H9 (cell line): Measurements from ENCODE around the gene KRT84. TPM values are rescaled to one million over a fixed set of nuclear protein-coding genes. Genes with fewer than 3 reads are reported as not detected.

Experiments used
- DNase-seq: peaks from one replicate; pipeline ENCODE4 v3.0.0-alpha.2; 2017
- H2AFZ ChIP-seq: one replicate; pipeline ENCODE4 v1.6.1; 2013; ENCODE audit warnings: mild to moderate bottlenecking, low read length, control low read depth, moderate library complexity
- H2AK5ac ChIP-seq: 2 replicates; pipeline ENCODE4 v1.6.1; 2013; ENCODE audit warnings: low read length, control low read depth, mixed read lengths; ENCODE audit not compliant: insufficient read length
- H2BK120ac ChIP-seq: one replicate; pipeline ENCODE4 v1.6.1; 2013; ENCODE audit warnings: low read depth, mild to moderate bottlenecking, low read length, control low read depth, inconsistent platforms; ENCODE audit not compliant: poor library complexity, severe bottlenecking
- H2BK12ac ChIP-seq: 2 replicates; pipeline ENCODE4 v1.6.1; 2013; ENCODE audit warnings: low read length, control low read depth, mixed read lengths, low read depth; ENCODE audit not compliant: insufficient read length
- H2BK15ac ChIP-seq: 2 replicates; pipeline ENCODE4 v1.6.1; 2013; ENCODE audit warnings: low read depth, low read length, control low read depth
- H2BK20ac ChIP-seq: one replicate; pipeline ENCODE4 v1.6.1; 2013; ENCODE audit warnings: low read depth, mild to moderate bottlenecking, low read length, control low read depth, inconsistent platforms; ENCODE audit not compliant: poor library complexity, severe bottlenecking
- H2BK5ac ChIP-seq: 2 replicates; pipeline ENCODE4 v1.6.1; 2013; ENCODE audit warnings: low read length, control low read depth, mixed read lengths; ENCODE audit not compliant: insufficient read length
- H3K14ac ChIP-seq: 2 replicates; pipeline ENCODE4 v1.6.1; 2013; ENCODE audit warnings: low read length, control low read depth; ENCODE audit not compliant: insufficient read depth
- H3K18ac ChIP-seq: 2 replicates; pipeline ENCODE4 v1.6.1; 2013; ENCODE audit warnings: low read depth, mild to moderate bottlenecking, mixed read lengths, low read length, control low read depth; ENCODE audit not compliant: insufficient read length
- H3K23ac ChIP-seq: 2 replicates; pipeline ENCODE4 v1.6.1; 2013; ENCODE audit warnings: low read length, control low read depth, mixed read lengths, low read depth; ENCODE audit not compliant: insufficient read length
- H3K23me2 ChIP-seq: 2 replicates; pipeline ENCODE4 v1.6.1; 2013; ENCODE audit warnings: low read depth, mild to moderate bottlenecking, mixed read lengths, low read length, control low read depth; ENCODE audit not compliant: insufficient read length, poor library complexity, severe bottlenecking
- H3K27ac ChIP-seq: 2 replicates; pipeline ENCODE4 v1.5.1; 2013; ENCODE audit warnings: low read length, control low read depth, mixed read lengths, low read depth; ENCODE audit not compliant: insufficient read length
- H3K27me3 ChIP-seq: 2 replicates; pipeline ENCODE4 v1.6.1; 2013; ENCODE audit warnings: low read length, control low read depth, inconsistent platforms; ENCODE audit not compliant: insufficient read depth
- H3K4ac ChIP-seq: 2 replicates; pipeline ENCODE4 v1.6.1; 2013; ENCODE audit warnings: low read depth, mild to moderate bottlenecking, control low read depth, inconsistent platforms, low read length, moderate library complexity
- H3K4me1 ChIP-seq: 2 replicates; pipeline ENCODE4 v1.6.1; 2013; ENCODE audit warnings: low read length, control low read depth, inconsistent platforms; ENCODE audit not compliant: insufficient read depth
- H3K4me2 ChIP-seq: 2 replicates; pipeline ENCODE4 v1.6.1; 2013; ENCODE audit warnings: low read length, control low read depth, mixed read lengths; ENCODE audit not compliant: insufficient read length, insufficient read depth
- H3K56ac ChIP-seq: 2 replicates; pipeline ENCODE4 v1.6.1; 2013; ENCODE audit warnings: low read depth, mild to moderate bottlenecking, mixed read lengths, low read length, control low read depth; ENCODE audit not compliant: insufficient read length
- H3K79me1 ChIP-seq: 2 replicates; pipeline ENCODE4 v1.6.1; 2013; ENCODE audit warnings: low read depth, mild to moderate bottlenecking, moderate library complexity, low read length, control low read depth, inconsistent platforms; ENCODE audit not compliant: insufficient read depth, poor library complexity, severe bottlenecking
- H3K79me2 ChIP-seq: 2 replicates; pipeline ENCODE4 v1.6.1; 2013; ENCODE audit warnings: low read length, control low read depth, inconsistent platforms; ENCODE audit not compliant: insufficient read depth
- H3K9ac ChIP-seq: 2 replicates; pipeline ENCODE4 v1.6.1; 2013; ENCODE audit warnings: low read length, control low read depth, mixed read lengths; ENCODE audit not compliant: insufficient read length; ENCODE audit errors: extremely low read depth
- H3K9me3 ChIP-seq: one replicate; pipeline ENCODE4 v1.6.1; 2013; ENCODE audit warnings: low read depth, low read length, inconsistent platforms; ENCODE audit not compliant: control insufficient read depth
- H3T11ph ChIP-seq: one replicate; pipeline ENCODE4 v1.6.1; 2013; ENCODE audit warnings: mild to moderate bottlenecking, low read length, control low read depth, inconsistent platforms
- H4K20me1 ChIP-seq: one replicate; pipeline ENCODE4 v1.6.1; 2013; ENCODE audit not compliant: control insufficient read depth, insufficient read length, insufficient read depth
- H4K5ac ChIP-seq: 2 replicates; pipeline ENCODE4 v1.6.1; 2013; ENCODE audit warnings: low read depth, mild to moderate bottlenecking, mixed read lengths, low read length, control low read depth; ENCODE audit not compliant: insufficient read length
- H4K8ac ChIP-seq: replicated peaks from 2 replicates; pipeline ENCODE4 v1.6.1; 2013; ENCODE audit warnings: low read length, control low read depth, mixed read lengths, low read depth; ENCODE audit not compliant: insufficient read length
- H4K91ac ChIP-seq: 2 replicates; pipeline ENCODE4 v1.6.1; 2013; ENCODE audit warnings: low read depth, mild to moderate bottlenecking, moderate library complexity, mixed read lengths, low read length, control low read depth; ENCODE audit not compliant: insufficient read length
- H3K27ac Mint-ChIP-seq, 3 experiments: 2 replicates in 2 of 3; 3 replicates in 1 of 3; pipeline ENCODE4 v1.8.0; 2020 to 2021; ENCODE audit warnings: mixed read lengths in 3 of 3, mild to moderate bottlenecking in 1 of 3, moderate library complexity in 1 of 3
- H3K27me3 Mint-ChIP-seq: 2 replicates; pipeline ENCODE4 v1.8.0; 2021; ENCODE audit warnings: low read depth, mild to moderate bottlenecking, moderate library complexity, mixed read lengths
- H3K36me3 Mint-ChIP-seq, 3 experiments: 2 replicates in 2 of 3; 3 replicates in 1 of 3; pipeline ENCODE4 v1.8.0; 2020 to 2021; ENCODE audit warnings: low read depth in 3 of 3, mixed read lengths in 3 of 3; ENCODE audit not compliant: insufficient read depth in 1 of 3
- H3K4me1 Mint-ChIP-seq, 2 experiments: 2 replicates each; pipeline ENCODE4 v1.8.0; 2020; ENCODE audit warnings: mixed read lengths in 2 of 2
- H3K4me3 Mint-ChIP-seq, 2 experiments: 2 replicates in 1 of 2; 3 replicates in 1 of 2; pipeline ENCODE4 v1.8.0; 2020 to 2021; ENCODE audit warnings: mild to moderate bottlenecking in 2 of 2, mixed read lengths in 2 of 2, moderate library complexity in 1 of 2
- H3K9me3 Mint-ChIP-seq, 2 experiments: 2 replicates in 1 of 2; 3 replicates in 1 of 2; pipeline ENCODE4 v1.8.0; 2020; ENCODE audit warnings: mild to moderate bottlenecking in 2 of 2, mixed read lengths in 2 of 2, moderate library complexity in 1 of 2
- WGBS: extraction: QIAGEN DNeasy Blood & Tissue Kit; methylation state at CpG from one replicate; pipeline ENCODE4 v1.1.7; 2013; ENCODE audit warnings: missing lambda C conversion rate, low lambda C conversion rate, mixed read lengths; ENCODE audit not compliant: insufficient read length; ENCODE audit errors: extremely low coverage; 5-methylcytosine and 5-hydroxymethylcytosine counted together
- total RNA-seq: library from RNA; stranded (reverse); gene quantifications from 2 replicates; pipeline ENCODE4 v1.2.1, GENCODE V29; 2021
- TF ChIP-seq, protein P1 (sequence below): fragments of 200-600 bp; sonication (generic); conservative IDR thresholded peaks from 3 replicates; pipeline ENCODE4 v1.8.0; 2021; ENCODE audit warnings: antibody characterized with exemption, mild to moderate bottlenecking

KRT84 gene
- total RNA-seq, 1 experiment from 2014 or later, result not detected

DNA sequence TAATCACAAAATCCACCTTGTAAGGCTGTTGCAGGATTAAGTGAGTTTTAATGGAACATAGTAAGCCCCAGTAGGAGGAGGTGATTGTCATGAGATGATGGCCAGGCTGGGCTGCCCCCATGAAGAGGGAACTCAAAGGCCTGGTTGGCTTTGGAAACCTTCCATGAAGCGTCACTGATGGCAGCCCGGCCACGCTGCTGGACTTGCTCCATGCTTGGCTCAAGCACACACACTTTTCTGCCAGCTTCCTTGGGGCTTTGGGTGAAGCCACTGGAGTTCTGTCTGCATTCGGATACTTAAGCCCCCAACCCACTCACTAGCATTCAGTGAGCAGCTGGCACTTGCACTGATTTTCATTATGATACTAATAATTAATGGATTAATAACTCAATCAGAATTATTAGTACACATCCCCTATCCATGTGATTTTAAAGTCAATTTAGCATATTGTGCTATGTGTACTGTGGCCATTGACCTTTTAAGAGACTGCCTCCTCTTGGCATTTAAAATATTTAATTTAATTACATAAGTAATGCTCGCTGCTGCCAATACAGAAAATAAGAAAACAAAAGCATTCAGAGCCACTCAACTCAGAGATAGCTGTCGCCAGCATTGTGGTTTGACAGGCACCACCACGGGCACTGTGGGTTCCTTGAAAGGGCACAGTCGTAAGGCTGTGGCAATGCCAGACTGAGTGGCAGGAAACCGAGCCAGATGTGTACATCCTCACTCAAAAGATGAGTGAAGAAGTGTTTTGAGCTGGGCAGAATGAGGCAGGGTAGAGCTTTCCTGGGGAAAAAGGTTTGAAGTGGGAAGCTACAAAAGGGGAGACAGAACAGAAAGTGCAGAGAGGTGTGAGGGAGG, 34.0 kb downstream of the KRT84 start:
- no peak overlapping the region for H3K4me2 ChIP-seq
- no peaks in the 10 kb centered on the region for H3K4me1 ChIP-seq
- H2BK120ac ChIP-seq, result no peak overlapping the region
- Mint-ChIP-seq H3K9me3 (no peaks in the 10 kb centered on the region), H3K27ac (no peak overlapping the region), H3K4me1 (peaks cover 9 to 10% of the 10 kb centered on the region in 2 experiments; a peak in 2 of 4 replicates), H3K27me3 (peaks cover 8% of the 10 kb centered on the region; the same call in 1 of the 2 replicates), H3K36me3 (no peaks in the 10 kb centered on the region), H3K4me3 (no peak overlapping the region)
- DNase-seq, result no peak
- H3K79me1 ChIP-seq, result no peaks in the 10 kb centered on the region
- no peak overlapping the region for H3T11ph ChIP-seq
- no peak overlapping the region for H3K18ac ChIP-seq
- H3K23me2 ChIP-seq, result no peaks in the 10 kb centered on the region
- no peak overlapping the region for H2BK5ac ChIP-seq
- no peak overlapping the region for H4K8ac ChIP-seq
- no peak overlapping the region for H2AK5ac ChIP-seq
- no peak overlapping the region for H3K9ac ChIP-seq
- no peaks in the 10 kb centered on the region for H3K9me3 ChIP-seq
- H2AFZ ChIP-seq, result no peak overlapping the region
- no peak overlapping the region for H4K91ac ChIP-seq
- no peaks in the 10 kb centered on the region for H4K20me1 ChIP-seq
- H3K79me2 ChIP-seq, result no peaks in the 10 kb centered on the region
- H3K23ac ChIP-seq, result no peak overlapping the region
- no peak overlapping the region for H4K5ac ChIP-seq
- no peak overlapping the region for H3K4ac ChIP-seq
- no peak overlapping the region for H3K14ac ChIP-seq
- H2BK15ac ChIP-seq, result no peak overlapping the region
- H3K27me3 ChIP-seq, result no peaks in the 10 kb centered on the region
- H2BK12ac ChIP-seq, result no peak overlapping the region
- TF ChIP-seq, protein P1, sequence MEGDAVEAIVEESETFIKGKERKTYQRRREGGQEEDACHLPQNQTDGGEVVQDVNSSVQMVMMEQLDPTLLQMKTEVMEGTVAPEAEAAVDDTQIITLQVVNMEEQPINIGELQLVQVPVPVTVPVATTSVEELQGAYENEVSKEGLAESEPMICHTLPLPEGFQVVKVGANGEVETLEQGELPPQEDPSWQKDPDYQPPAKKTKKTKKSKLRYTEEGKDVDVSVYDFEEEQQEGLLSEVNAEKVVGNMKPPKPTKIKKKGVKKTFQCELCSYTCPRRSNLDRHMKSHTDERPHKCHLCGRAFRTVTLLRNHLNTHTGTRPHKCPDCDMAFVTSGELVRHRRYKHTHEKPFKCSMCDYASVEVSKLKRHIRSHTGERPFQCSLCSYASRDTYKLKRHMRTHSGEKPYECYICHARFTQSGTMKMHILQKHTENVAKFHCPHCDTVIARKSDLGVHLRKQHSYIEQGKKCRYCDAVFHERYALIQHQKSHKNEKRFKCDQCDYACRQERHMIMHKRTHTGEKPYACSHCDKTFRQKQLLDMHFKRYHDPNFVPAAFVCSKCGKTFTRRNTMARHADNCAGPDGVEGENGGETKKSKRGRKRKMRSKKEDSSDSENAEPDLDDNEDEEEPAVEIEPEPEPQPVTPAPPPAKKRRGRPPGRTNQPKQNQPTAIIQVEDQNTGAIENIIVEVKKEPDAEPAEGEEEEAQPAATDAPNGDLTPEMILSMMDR, result no peak
- H2BK20ac ChIP-seq, result no peak overlapping the region
- WGBS, result no CpG with 5 or more reads among the region's 9 CpGs
- no peak overlapping the region for H3K56ac ChIP-seq
- H3K27ac ChIP-seq, result no peak overlapping the region
